RWPE1 (cell line): ENCODE measurements around the gene ULK1.

ENCODE experiments used
- CTCF ChIA-PET: fragments of 350-600 bp; sonication (Branson Sonifier 250); formaldehyde crosslinking; extraction: SDS; loops from one replicate; lab custom pipeline; 2021; lab: Yijun Ruan, JAX
- POLR2A ChIA-PET: fragments of 400-600 bp; formaldehyde crosslinking; extraction: SDS; loops from one replicate; lab custom pipeline; 2020; ENCODE audit warnings: antibody characterized with exemption; ENCODE audit not compliant: low non-redundant PET; lab: Yijun Ruan, JAX
- DNase-seq: peaks from one replicate; pipeline ENCODE4 v3.0.0; 2012; ENCODE audit warnings: low spot score
- H3K27ac ChIP-seq: fragments of 450-650 bp; 2 replicates; pipeline ENCODE4 v1.5.1; 2017
- TF ChIP-seq, protein P1 (sequence below): fragments of 450-650 bp; conservative IDR thresholded peaks from 2 replicates; pipeline ENCODE4 v1.5.1; 2017; ENCODE audit warnings: low read depth, mild to moderate bottlenecking

The ULK1 gene

GRCh38 chr12:131850856-131851559 lies 43.4 kb upstream of the ULK1 start:
- CTCF ChIA-PET: interaction anchor here (0.6 to 1.4 kb wide), 5 partner anchors 55 to 1084 kb away, joined by 3 to 10 read pairs (median 3); partner anchors contain the start of gene EP400
- POLR2A ChIA-PET: no interaction called here
- TF ChIP-seq, protein P1, sequence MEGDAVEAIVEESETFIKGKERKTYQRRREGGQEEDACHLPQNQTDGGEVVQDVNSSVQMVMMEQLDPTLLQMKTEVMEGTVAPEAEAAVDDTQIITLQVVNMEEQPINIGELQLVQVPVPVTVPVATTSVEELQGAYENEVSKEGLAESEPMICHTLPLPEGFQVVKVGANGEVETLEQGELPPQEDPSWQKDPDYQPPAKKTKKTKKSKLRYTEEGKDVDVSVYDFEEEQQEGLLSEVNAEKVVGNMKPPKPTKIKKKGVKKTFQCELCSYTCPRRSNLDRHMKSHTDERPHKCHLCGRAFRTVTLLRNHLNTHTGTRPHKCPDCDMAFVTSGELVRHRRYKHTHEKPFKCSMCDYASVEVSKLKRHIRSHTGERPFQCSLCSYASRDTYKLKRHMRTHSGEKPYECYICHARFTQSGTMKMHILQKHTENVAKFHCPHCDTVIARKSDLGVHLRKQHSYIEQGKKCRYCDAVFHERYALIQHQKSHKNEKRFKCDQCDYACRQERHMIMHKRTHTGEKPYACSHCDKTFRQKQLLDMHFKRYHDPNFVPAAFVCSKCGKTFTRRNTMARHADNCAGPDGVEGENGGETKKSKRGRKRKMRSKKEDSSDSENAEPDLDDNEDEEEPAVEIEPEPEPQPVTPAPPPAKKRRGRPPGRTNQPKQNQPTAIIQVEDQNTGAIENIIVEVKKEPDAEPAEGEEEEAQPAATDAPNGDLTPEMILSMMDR: peak; percentile 64
- H3K27ac ChIP-seq: no peak overlapping the region
- no peak for DNase-seq

DNA sequence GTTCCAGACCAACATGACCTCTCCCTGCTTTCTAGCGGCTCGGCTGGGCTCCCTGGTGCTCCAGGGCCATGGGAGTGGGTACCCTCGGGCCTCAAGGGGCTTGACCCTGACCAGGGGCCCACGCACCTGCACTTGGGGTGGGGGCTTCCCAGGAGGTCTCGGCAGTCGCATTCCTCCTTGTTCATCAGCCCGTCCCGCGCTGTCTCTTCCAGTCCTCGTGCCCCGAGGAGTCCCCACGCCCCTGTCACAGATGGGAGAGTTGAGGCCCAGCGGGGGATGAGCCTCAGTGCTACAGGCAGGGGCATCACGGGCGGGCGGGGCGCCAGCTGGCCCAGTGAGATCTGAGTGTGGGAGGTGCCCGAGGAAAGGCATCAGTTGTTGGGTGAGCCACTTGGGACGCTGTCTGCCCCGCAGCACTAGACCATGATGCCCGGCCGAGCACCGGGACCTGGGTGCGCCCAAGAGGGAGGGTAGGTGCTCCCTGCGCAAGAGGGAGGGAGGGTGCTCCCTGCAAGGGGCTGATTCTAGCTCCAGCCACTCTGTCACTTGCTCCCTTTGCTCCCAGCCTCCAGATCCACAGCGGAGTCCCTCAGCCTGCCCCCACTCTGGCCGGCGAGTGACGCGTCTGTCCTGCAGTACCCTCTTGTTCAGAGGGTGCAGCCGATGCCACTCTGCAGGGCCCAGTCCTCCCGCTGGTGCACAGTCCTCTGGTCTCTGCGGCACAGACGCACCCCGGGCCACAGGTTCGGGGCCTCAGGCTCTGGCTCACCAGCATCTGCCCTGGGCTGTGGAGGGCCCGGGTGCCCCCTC lies 42.5 kb upstream of the ULK1 start:
- H3K27ac ChIP-seq: no peak overlapping the region
- ChIA-PET CTCF (interaction anchor here (0.6 to 1.4 kb wide), 5 partner anchors 54 to 1085 kb away, joined by 3 to 10 read pairs (median 3); partner anchors contain the start of gene EP400), POLR2A (no interaction called here)
- no peak for DNase-seq
- TF ChIP-seq, protein P1: no peak

DNA sequence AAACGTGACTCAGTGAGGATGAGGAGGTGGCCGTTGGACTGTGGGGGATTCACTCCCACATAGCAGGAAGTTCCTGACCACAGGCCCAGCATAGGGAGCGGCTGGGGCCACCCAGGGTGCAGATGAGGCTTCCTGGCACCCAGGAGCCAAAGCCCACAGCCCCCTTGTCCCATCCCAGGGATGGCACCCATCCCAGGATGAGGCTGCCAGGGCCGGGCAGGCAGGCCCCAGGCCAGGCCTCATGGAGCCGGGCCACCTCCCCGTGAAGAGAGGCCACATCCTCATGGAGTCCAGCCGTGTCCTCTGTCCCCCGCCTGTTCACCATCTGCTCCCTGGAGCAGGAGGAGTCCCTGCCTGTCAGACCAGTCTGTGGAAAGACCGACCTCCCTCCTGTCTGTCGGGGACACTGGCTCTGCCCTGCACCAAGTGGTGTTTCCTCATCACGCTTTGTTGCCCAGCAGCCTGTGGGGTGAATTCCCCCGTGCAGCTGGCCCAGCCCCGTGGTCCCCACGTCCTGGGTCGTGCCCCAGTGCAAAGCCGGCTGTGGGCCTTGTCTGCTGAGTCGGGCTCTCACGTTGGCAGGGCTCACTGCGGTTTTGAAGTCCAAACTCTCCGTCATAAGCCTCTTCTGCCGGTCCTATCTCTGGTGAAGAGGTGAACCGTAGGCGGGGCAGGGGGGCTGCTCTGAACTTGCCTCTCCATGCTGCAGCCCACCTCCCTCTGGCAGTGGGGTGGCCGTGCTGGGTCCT lies 41.7 kb upstream of the ULK1 start:
- no peak overlapping the region for H3K27ac ChIP-seq
- TF ChIP-seq, protein P1: no peak
- POLR2A ChIA-PET: no interaction called here
- CTCF ChIA-PET: interaction anchor here (1.4 kb wide), 1 partner anchor 97 kb away, joined by 10 read pairs; the partner anchor contains the start of gene EP400
- DNase-seq: no peak

DNA sequence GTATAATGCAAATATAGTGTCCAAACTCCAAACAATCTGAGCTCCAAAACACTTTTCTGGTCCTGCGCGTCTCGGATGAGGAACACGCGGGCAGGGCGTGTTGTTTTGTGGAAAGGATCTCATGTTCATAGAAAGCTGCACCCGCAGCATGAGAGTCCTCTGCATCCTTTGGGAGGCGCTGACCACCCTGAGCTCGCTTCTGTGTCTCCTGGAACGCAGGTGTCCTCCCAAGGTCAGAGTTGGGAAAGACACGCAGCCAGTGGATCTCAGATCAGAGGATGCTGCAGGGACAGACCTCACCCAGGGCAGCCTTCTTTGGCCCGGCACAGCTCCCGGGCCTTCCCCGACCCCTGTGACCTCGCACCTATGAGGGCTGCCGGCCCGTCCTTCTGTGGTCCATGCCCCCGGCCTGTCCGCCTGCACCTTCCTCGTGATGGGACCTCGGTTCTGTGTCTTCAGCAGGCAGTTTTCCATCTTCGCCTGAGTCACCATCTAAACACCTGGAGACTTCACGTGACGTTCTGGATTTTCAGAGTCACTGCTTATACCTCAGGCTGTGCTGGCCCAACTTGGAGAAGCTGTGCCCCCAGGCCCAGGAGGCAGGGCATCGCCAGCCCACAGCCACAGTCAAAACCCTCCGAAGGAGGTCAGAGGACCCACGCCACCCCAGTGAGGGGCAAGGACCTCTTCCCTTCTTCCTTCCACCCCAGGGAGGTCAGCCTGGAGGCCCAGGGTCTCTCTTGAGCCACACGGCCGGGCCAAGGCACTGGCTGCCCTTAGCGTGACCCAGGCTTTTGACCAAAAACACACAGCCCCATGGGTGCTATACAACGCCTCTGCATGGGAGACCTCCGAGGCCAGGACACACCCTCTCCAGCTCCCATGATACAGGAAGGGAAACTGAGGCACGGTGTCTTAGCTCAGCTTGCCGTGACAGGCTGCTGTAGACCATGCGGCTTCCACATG lies 40.3 kb upstream of the ULK1 start:
- POLR2A ChIA-PET: no interaction called here

GRCh38 chr12:131854861-131855476 lies 39.5 kb upstream of the ULK1 start:
- H3K27ac ChIP-seq: no peak overlapping the region
- ChIA-PET POLR2A (no interaction called here), CTCF (no interaction called here)
- TF ChIP-seq, protein P1: no peak
- DNase-seq: no peak

More for the DNA sequence above, 40.3 kb upstream of the ULK1 start:
- CTCF ChIA-PET: interaction anchor here (0.6 kb wide), 1 partner anchor 142 kb away, joined by 3 read pairs; no protein-coding TSS in a partner anchor
- DNase-seq: no peak
- TF ChIP-seq, protein P1: no peak
- H3K27ac ChIP-seq: no peak overlapping the region
